Naive thymus-derived CD8-positive, alpha-beta T cell (primary cell): Measurements from ENCODE around the gene OR5B21. TPM values are rescaled to one million over a fixed set of nuclear protein-coding genes. Genes with fewer than 3 reads are reported as not detected.
A peak's percentile ranks its signal among the peaks of the same experiment; 100 is the strongest.

ENCODE experiments used
- ATAC-seq, 2 donors: fragments of 150-1000 bp; cut with Tn5 transposase in 1 of 2; sonication (Bioruptor Pico), chemical (Tn5 transposase) in 1 of 2; 1 replicate in 1 of 2; 2 replicates in 1 of 2; pipeline ENCODE4 v1.10.0; 2021; ENCODE audit warnings: mild to moderate bottlenecking in 2 of 2, moderate library complexity in 2 of 2
- POLR2A ChIA-PET: fragments of 350-600 bp; sonication (Branson Sonifier 250); formaldehyde crosslinking; loops from one replicate; lab custom pipeline; 2021; ENCODE audit warnings: antibody characterized with exemption; lab: Charles Lee
- DNase-seq, 10 donors: peaks; one replicate each; pipeline versions ENCODE4 v3.0.0 to v3.0.0-alpha.2; 2020 to 2022
- H3K27ac Mint-ChIP-seq, 10 donors: one replicate each; pipeline ENCODE4 v1.8.0; 2020 to 2022; ENCODE audit warnings: mild to moderate bottlenecking in 10 of 10, mixed read lengths in 10 of 10, moderate library complexity in 4 of 10, inconsistent platforms in 1 of 10
- H3K27me3 Mint-ChIP-seq, 5 donors: one replicate each; pipeline ENCODE4 v1.8.0; 2021 to 2022; ENCODE audit warnings: mixed read lengths in 5 of 5
- H3K36me3 Mint-ChIP-seq, 3 donors: one replicate each; pipeline ENCODE4 v1.8.0; 2020 to 2022; ENCODE audit warnings: mixed read lengths in 3 of 3, mild to moderate bottlenecking in 2 of 3, inconsistent platforms in 1 of 3
- H3K4me1 Mint-ChIP-seq, 4 donors: one replicate each; pipeline ENCODE4 v1.8.0; 2021 to 2022; ENCODE audit warnings: mixed read lengths in 4 of 4
- H3K4me3 Mint-ChIP-seq, 10 donors: one replicate each; pipeline ENCODE4 v1.8.0; 2020 to 2022; ENCODE audit warnings: mild to moderate bottlenecking in 10 of 10, mixed read lengths in 10 of 10, moderate library complexity in 6 of 10, inconsistent platforms in 1 of 10
- H3K9me3 Mint-ChIP-seq, 9 donors: one replicate each; pipeline ENCODE4 v1.8.0; 2020 to 2022; ENCODE audit warnings: mixed read lengths in 9 of 9, mild to moderate bottlenecking in 3 of 9, inconsistent platforms in 1 of 9, moderate library complexity in 1 of 9
- polyA plus RNA-seq, 3 donors: library from polyadenylated mRNA; unstranded; fragments of 300-500 nt; fragmentation: Illumina TruSeq; gene quantifications; one replicate each; pipeline ENCODE4 v1.2.3, GENCODE V29; 2021
- total RNA-seq, 8 experiments: library from RNA in 2 of 8; stranded (reverse) in 2 of 8; gene quantifications; one replicate each; pipeline ENCODE4 v1.2.3 and lab custom pipeline; 2021 to 2026

OR5B21 gene
- total and polyA plus RNA-seq, 5 experiments from 2014 or later = 0.94 to 1.1 TPM; not detected in 3

GRCh38 chr11:58490827-58491226 is 17.1 kb downstream of the OR5B21 start:
- H3K36me3 Mint-ChIP-seq = peaks cover 0 to 5% (median 0%) of the 10 kb centered on the region in 3 donors
- ATAC-seq (no peak), DNase-seq (no peak)
- H3K27me3 Mint-ChIP-seq = peaks cover 0 to 1% (median 0%) of the 10 kb centered on the region in 5 donors
- peaks cover 0 to 4% (median 2%) of the 10 kb centered on the region in 4 donors for H3K4me1 Mint-ChIP-seq
- POLR2A ChIA-PET = no interaction called here
- H3K4me3 Mint-ChIP-seq = no peak overlapping the region
- no peak overlapping the region for H3K27ac Mint-ChIP-seq
- peaks cover 0 to 15% (median 0%) of the 10 kb centered on the region in 9 donors for H3K9me3 Mint-ChIP-seq

- H3K4me3 Mint-ChIP-seq = no peak overlapping the region
- POLR2A ChIA-PET = no interaction called here
- no peak overlapping the region for H3K27ac Mint-ChIP-seq
- no peak for DNase-seq
- H3K9me3 Mint-ChIP-seq = peaks cover 0 to 15% (median 0%) of the 10 kb centered on the region in 9 donors
- ATAC-seq = no peak
- H3K27me3 Mint-ChIP-seq = peaks cover 0 to 1% (median 0%) of the 10 kb centered on the region in 5 donors
- no peaks in the 10 kb centered on the region for H3K4me1 Mint-ChIP-seq
- H3K36me3 Mint-ChIP-seq = peaks cover 0 to 3% (median 0%) of the 10 kb centered on the region in 3 donors
These were observed 20.7 kb downstream of the OR5B21 start for GRCh38 chr11:58487170-58487569.

- DNase-seq = no peak
- Mint-ChIP-seq H3K27ac (no peak overlapping the region), H3K4me1 (no peaks in the 10 kb centered on the region), H3K27me3 (peaks cover 0 to 1% (median 0%) of the 10 kb centered on the region in 5 donors), H3K36me3 (peaks cover 0 to 3% (median 0%) of the 10 kb centered on the region in 3 donors), H3K9me3 (peaks cover 0 to 15% (median 1%) of the 10 kb centered on the region in 9 donors), H3K4me3 (no peak overlapping the region)
- no peak for ATAC-seq
- POLR2A ChIA-PET = no interaction called here
These were observed 21.9 kb downstream of the OR5B21 start for GRCh38 chr11:58485961-58486360.

- Mint-ChIP-seq H3K36me3 (peaks cover 3 to 32% (median 11%) of the 10 kb centered on the region in 3 donors), H3K4me1 (no peaks in the 10 kb centered on the region), H3K27me3 (peaks cover 0 to 7% (median 0%) of the 10 kb centered on the region in 5 donors), H3K4me3 (no peak overlapping the region), H3K9me3 (peaks cover 12 to 48% (median 34%) of the 10 kb centered on the region in 9 donors), H3K27ac (peak overlapping the region in 1 of 10 donors; percentile 21)
- no peak for ATAC-seq
- DNase-seq = no peak
- POLR2A ChIA-PET = no interaction called here
These were observed 36.0 kb downstream of the OR5B21 start for GRCh38 chr11:58471892-58472291.

GRCh38 chr11:58466293-58466692 is 41.6 kb downstream of the OR5B21 start:
- ATAC-seq = no peak
- no peaks in the 10 kb centered on the region for H3K4me1 Mint-ChIP-seq

GRCh38 chr11:58465690-58466089 is 42.2 kb downstream of the OR5B21 start:
- POLR2A ChIA-PET = no interaction called here
- peaks cover 0 to 5% (median 2%) of the 10 kb centered on the region in 3 donors for H3K36me3 Mint-ChIP-seq
- H3K4me1 Mint-ChIP-seq = no peaks in the 10 kb centered on the region
- ATAC-seq (no peak), DNase-seq (no peak)
- H3K9me3 Mint-ChIP-seq = peaks cover 0 to 15% (median 7%) of the 10 kb centered on the region in 9 donors
- H3K27me3 Mint-ChIP-seq = peaks cover 0 to 5% (median 0%) of the 10 kb centered on the region in 5 donors
- H3K27ac Mint-ChIP-seq = no peak overlapping the region
- no peak overlapping the region for H3K4me3 Mint-ChIP-seq

More at GRCh38 chr11:58466293-58466692, 41.6 kb downstream of the OR5B21 start:
- peaks cover 1 to 16% (median 10%) of the 10 kb centered on the region in 9 donors for H3K9me3 Mint-ChIP-seq
- no peak for DNase-seq
- peaks cover 0 to 5% (median 2%) of the 10 kb centered on the region in 3 donors for H3K36me3 Mint-ChIP-seq
- POLR2A ChIA-PET = no interaction called here
- H3K4me3 Mint-ChIP-seq = no peak overlapping the region
- H3K27me3 Mint-ChIP-seq = peaks cover 0 to 5% (median 0%) of the 10 kb centered on the region in 5 donors
- H3K27ac Mint-ChIP-seq = peak overlapping the region in 1 of 10 donors; percentile 11

Other genes starting within 250 kb of the OR5B21 start
- gene OR10W1, start 239.8 kb downstream of the OR5B21 start, total RNA-seq = not detected
- under 1 TPM in 1 of 3 donors, not detected in 2; 0.11 TPM for gene OR10W1, start 239.8 kb downstream of the OR5B21 start, polyA plus RNA-seq
- gene OR5B17, start 149.0 kb downstream of the OR5B21 start, total RNA-seq = not detected
- gene OR5B17, start 149.0 kb downstream of the OR5B21 start, polyA plus RNA-seq = not detected
- not detected for gene OR5B3, start 101.2 kb downstream of the OR5B21 start, total RNA-seq
- gene OR5B3, start 101.2 kb downstream of the OR5B21 start, polyA plus RNA-seq = not detected
- under 1 TPM; 0.26 to 0.38 TPM for gene OR5B2, start 80.0 kb downstream of the OR5B21 start, total RNA-seq
- not detected for gene OR5B2, start 80.0 kb downstream of the OR5B21 start, polyA plus RNA-seq
- under 1 TPM; 0.27 to 0.47 TPM for gene OR5B12, start 65.9 kb downstream of the OR5B21 start, total RNA-seq
- gene OR5B12, start 65.9 kb downstream of the OR5B21 start, polyA plus RNA-seq = not detected
- 100 to 1,000 TPM; 200 TPM for gene LPXN, start 67.8 kb upstream of the OR5B21 start, total RNA-seq
- gene LPXN, start 67.8 kb upstream of the OR5B21 start, polyA plus RNA-seq = 100 to 1,000 TPM; 208 to 261 (median 220) TPM
- gene ZFP91, start 71.0 kb upstream of the OR5B21 start, total RNA-seq = 10 to 100 TPM; 46.1 to 49.6 TPM
- gene ZFP91, start 71.0 kb upstream of the OR5B21 start, polyA plus RNA-seq = 1 to 10 TPM; 4.8 to 9.4 (median 7.1) TPM
- 1 to 10 TPM; 2.9 to 3.0 TPM for gene CNTF, start 114.6 kb upstream of the OR5B21 start, total RNA-seq
- gene CNTF, start 114.6 kb upstream of the OR5B21 start, polyA plus RNA-seq = under 1 TPM in 2 of 3 donors, not detected in 1; 0.15 to 0.28 TPM
- not detected for gene GLYAT, start 223.8 kb upstream of the OR5B21 start, total RNA-seq
- not detected for gene GLYAT, start 223.8 kb upstream of the OR5B21 start, polyA plus RNA-seq